HL-60/S4 treated with phorbol 12-myristate 13-acetate at 8.2 ng/mL for 4 days and 3 days (cell line): ENCODE measurements around the gene KLHL28.
"Not testable (repeated sequence)": the region's sequence is repeated elsewhere in the genome, so short reads cannot be mapped to it uniquely, and the experiment has no call there.

Experiments used
- in situ Hi-C: fragments of 300-500 bp; cut with MboI; formaldehyde crosslinking; loops from 2 replicates; pipeline ENCODE4 v1.15.0; 2022; ENCODE audit warnings: low sequenced_read_pairs

The KLHL28 gene

DNA sequence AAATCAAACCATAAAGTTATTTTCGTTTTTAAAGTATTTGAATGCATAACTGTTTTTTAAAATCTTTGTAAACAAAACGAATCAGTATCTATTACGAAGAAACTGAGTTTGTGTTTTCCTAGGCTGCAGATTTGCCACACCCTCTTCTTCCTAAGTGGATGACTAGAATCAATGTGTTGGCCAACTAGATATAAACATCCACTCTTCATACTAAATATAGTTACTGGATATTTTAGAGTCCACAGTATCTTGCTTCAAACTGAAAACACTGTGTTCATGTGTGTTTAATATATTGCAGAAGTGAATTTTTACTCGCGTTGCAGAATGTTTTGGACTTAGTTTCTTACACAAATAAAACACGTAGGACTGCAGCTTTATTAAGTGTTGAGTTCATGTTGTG is 63.2 kb downstream of the KLHL28 start:
- in situ Hi-C loops = no loop called here

DNA sequence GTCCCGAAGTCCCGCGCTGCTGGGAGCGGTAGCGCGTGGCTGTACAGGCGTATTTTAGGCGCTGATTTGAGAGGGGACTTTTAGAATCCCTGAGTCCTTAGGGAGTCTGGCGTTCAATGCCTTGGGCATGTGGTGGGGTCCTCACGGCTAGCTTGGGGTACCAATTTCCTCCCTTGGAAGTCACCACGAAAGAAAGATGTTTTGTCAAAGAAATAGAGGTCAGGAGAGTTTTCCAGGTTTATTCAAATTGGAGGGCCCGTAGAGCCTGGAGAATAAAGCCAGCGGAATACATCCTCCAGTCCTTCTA is 63.9 kb downstream of the KLHL28 start:
- in situ Hi-C loops = no loop called here

DNA sequence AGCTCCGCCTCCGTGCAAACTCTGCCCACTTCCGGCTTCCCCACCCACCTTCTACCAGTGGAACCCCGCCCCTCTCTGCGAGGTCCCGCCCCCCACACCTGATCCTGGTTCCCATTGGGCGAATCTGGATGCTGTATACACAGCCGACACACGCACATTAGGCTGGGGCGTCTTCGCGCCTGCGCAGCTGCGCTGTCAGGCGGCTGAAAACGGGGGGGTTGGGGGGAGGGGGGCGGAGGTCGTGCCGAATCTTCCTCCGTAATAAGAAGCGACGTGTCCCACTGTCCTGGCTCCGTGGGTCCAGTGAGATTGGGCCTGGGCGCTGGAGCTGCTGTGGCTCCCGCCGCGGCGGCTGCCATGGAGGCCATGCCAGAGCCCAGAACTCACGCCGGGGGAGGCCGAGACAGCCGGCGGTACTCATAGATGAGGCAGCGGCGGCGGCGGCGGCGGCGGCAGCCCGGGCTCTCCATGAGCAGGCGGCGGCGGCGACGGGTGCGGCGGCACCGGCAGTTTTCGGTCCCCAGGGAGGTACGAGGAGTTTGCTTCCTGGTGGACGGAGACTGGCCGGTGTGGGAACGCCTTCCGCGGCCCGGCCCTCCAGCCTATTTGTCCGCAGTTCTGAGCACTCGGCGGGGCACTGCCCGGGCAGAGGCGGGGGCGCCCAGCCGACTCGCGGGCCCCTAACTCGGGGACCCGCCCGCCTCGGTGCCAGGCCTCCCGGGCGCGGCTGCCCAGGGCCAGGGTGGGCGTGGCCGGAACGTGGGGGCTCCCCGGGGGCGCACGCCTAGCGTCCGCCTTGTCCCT is 64.5 kb downstream of the KLHL28 start:
- in situ Hi-C loops = no loop called here

DNA sequence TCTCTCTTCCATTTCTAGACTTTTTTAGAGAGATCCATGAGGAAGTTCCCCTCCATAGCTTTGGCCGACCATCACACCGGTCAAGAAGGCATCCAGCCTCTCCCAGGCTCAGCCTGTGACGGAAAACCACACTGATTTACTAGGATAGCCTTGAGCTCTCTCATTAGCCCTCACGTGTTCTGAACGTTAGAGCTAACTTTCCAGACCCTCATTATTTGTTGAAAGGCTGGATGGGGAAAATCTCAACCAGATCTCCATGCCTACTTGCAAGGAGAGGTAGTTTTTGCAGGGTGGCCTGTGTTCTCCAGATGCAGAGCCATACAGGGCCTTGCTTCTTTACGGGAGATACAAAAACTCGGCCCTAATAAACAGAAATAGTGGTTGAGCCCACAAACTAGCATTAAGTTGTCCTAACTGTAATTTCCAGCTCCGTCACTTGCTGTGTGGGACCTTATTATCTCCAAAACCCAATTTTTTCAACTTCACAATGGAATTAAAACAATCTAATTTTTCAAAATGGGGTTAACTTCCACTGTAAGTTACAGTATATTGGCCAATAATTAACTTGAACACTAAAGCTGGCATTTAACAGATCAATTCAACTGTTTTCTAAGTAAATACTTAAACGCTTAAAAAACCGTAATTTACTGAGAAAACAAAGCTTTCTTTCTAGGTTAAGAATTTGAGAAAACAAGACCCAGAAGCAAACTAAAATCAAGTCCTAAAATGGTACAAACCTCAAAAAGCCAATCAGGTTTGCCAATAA is 65.3 kb downstream of the KLHL28 start:
- in situ Hi-C loops = no loop called here

DNA sequence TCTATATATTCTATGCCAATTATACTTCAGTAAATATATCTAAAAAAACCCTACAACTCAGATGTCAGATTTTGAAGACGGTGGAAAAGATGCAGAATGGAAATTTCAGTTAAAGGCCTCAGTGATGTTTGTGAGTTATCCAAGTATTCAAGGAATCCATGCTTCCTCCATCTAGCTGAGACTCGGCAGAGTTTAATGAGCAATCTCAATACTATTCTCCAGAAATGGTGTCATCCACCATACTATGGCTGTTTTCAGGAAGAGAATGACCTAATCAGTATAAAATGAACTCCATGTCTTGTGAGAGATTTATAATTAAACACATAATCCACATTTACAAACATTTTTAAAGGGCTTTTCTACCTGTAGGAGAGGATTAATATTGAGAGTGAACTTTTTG is 66.0 kb downstream of the KLHL28 start:
- in situ Hi-C loops = no loop called here

DNA sequence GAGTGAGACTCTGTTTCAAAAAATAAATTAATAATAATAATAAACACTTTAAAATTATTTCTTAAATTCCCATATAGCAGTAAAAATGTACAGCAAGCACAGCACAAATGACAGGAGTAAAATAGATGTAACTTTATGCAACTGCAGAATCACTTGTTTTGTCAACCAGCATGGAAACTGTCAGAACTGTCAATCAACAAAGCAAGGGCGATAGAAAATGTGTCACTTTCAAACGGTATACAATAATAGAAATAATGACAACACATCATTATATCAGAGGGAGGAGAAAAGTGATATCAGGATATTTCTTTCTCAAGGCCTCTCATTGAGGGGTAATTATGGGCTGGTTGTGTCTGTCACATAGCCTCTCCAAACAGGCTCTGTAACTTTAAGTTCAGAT is 68.2 kb downstream of the KLHL28 start:
- in situ Hi-C loops = no loop called here

DNA sequence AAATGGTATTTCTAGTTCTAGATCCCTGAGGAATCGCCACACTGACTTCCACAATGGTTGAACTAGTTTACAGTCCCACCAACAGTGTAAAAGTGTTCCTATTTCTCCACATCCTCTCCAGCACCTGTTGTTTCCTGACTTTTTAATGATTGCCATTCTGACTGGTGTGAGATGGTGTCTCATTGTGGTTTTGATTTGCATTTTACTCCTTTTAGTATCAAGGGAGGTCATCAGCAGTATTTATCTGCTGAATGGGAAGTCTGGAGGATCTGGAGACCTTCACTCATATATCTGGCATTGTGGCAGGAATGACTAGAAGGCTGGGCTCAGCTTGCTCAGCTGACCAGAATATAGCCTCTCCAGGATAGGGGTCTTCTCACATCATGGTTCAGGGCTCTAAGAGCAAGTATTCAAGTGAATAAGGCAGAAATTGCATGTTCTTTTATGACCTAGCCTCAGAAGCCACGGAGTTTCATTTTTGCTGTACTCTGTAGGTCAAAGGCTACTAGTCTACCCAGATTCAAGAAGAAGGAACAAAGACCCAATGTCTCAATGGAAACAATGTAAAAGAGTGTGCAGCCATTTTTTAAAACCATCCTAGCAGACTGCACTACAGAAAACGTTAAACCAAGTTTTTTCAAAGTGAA is 69.9 kb downstream of the KLHL28 start:
- in situ Hi-C loops = not testable (repeated sequence)

DNA sequence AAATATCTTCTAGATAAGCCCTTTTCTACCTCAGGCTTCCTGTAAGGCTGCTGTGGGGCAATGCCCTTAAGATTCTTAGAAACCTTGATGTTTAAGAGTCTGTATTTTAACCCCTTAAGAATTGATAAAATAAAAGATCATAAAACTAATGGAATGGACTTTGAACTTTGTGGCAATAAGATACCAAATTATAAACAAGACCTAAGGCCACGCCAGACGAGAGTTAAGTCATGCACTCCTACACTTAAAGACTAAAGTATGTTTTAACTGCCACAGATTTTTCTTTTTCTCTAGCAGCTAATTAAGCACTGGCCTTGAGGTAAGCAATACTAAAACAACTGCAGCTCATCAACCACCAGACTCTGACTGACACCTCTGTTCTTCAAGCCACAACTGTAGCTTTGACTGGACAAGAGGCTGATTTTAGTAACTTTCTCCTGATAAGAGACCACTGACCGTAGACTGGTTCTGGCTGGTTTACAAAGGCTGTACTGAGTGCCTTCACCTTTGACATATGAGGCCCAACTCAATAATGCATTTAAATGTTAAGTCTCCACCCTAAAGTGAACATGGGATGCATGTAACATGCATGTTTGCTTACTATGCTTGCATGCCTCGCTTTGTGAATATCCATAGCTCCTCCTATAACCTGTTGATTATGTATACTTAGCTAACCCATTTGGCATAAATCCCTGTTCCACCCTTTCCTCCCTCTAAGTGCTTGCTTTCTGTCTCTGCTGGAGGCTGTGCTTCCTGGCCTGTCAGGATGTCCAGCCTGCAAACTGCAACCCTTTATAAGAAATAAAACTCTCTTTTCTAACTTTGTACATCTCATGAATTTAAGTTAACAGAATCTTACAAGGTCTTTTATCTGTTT is 71.9 kb downstream of the KLHL28 start:
- in situ Hi-C loops = no loop called here

DNA sequence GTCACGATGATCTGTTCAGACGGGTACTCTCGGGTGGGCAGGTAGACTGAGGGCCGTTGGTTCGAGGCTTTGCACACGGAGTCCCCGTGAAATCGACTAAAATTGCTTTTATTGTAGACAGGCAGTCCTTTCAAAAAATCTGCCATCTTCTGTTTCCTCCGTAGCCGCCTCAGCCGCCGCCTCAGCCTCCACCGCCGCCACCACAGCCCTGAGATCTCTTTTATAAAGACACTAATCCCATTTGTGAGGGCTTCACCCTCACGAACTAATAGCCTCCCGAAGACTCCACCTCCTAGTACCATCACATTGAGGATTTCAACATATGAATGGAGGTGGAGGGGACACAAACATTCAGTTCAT is 74.2 kb downstream of the KLHL28 start:
- in situ Hi-C loops = no loop called here

DNA sequence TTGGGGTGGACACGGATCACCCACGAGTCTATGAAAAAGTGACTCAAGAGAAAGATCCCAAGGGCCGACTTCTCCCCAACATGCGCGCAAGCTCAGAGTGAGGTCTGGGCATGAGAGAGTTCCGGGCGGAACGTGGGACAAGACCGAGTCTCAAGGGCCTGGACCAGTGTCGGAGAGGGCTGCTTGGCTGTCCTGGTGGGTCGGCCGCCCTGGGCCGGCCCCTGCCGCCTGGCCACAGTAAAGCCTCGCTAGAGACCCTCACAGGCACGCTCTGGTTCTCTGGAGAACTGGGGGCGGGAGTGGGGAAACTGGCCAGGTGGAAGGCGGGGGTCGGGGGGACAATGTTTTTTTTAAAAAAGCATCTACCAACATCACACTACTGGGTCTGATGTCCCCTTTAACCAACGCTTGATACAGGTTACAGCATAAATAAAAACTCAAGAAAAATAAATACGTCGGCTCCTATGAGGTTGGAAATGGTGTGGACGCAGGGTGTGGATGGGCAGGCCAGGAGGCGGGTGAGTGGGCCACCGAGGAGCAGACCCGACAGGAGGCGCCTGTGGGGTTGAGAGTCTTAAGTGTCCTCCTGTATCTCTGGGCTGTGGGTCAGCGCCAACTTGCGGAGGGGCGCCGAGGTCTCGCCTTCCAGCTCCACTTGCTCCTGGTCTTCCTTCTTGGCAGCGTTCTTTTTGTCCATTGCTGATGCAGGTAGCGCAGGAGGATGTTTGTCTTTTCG is 74.7 kb downstream of the KLHL28 start:
- in situ Hi-C loops = no loop called here

DNA sequence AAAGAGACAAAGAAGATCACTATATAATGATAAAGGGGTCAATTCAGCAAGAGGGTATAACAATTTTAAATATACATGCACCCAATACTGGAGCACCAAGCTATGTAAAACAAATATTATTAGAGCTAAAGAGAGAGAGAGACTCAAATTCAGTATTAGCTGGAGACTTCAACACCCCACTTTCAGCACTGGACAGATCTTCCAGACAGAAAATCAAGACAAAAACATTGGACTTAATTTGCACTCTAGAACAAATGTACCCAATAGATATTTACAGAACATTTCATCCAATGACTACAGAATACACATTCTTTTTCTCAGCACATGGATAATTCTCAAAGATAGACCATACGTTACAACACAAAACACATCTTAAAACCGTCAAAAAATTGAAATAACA is 81.0 kb downstream of the KLHL28 start:
- in situ Hi-C loops = no loop called here
